GM12878 (cell line): ENCODE data around the gene DHPS. TPM values are rescaled to one million over a fixed set of nuclear protein-coding genes. Genes with fewer than 3 reads are reported as not detected.

Experiments
- ATF7 ChIP-seq: fragments of 450-650 bp; IDR thresholded peaks from 2 replicates; pipeline ENCODE4 v1.6.1; 2016; ENCODE audit warnings: low read depth, mild to moderate bottlenecking
- BACH1 ChIP-seq: fragments of 450-650 bp; IDR thresholded peaks from 2 replicates; pipeline ENCODE4 v1.6.1; 2017; ENCODE audit warnings: mild to moderate bottlenecking, borderline replicate concordance
- EP300 ChIP-seq, 2 experiments: fragments of 150-350 bp in 1 of 2; IDR thresholded peaks; 2 replicates each; pipeline ENCODE4 v1.6.1; 2011 to 2012; ENCODE audit warnings: low read depth in 2 of 2, low read length in 2 of 2, borderline replicate concordance in 1 of 2, improper control_type of control experiment in 1 of 2, inconsistent platforms in 1 of 2; ENCODE audit not compliant: control insufficient read depth in 1 of 2
- GATAD2B ChIP-seq: fragments of 450-650 bp; conservative IDR thresholded peaks from 2 replicates; pipeline ENCODE4 v1.6.1; 2017; ENCODE audit warnings: low read depth, mild to moderate bottlenecking, moderate library complexity
- KDM1A ChIP-seq: fragments of 200-600 bp; sonication (generic); IDR thresholded peaks from 2 replicates; pipeline ENCODE4 v1.6.1; 2016; ENCODE audit warnings: borderline replicate concordance
- NFYB ChIP-seq: IDR thresholded peaks from 2 replicates; pipeline ENCODE4 v1.6.1; 2011; ENCODE audit warnings: low read depth, mild to moderate bottlenecking, low read length, improper control_type of control experiment, moderate library complexity; ENCODE audit not compliant: insufficient read depth
- NR2F1 ChIP-seq: fragments of 450-650 bp; conservative IDR thresholded peaks from 2 replicates; pipeline ENCODE4 v1.6.1; 2017; ENCODE audit warnings: mild to moderate bottlenecking
- POU2F2 ChIP-seq: IDR thresholded peaks from 3 replicates; pipeline ENCODE4 v1.6.1; 2011; ENCODE audit warnings: low read depth, mild to moderate bottlenecking, low read length, borderline replicate concordance
- SMAD5 ChIP-seq: IDR thresholded peaks from 2 replicates; pipeline ENCODE4 v1.6.1; 2016; ENCODE audit warnings: antibody characterized with exemption, low read depth
- polyA plus RNA-seq, 11 experiments: library from polyadenylated mRNA; depleted of rRNA in 4 of 11; unstranded in 6 of 11; stranded (reverse) in 5 of 11; fragments of >200 nt; fragmentation: Nextera tagmentation in 4 of 11; fragmentation: Illumina TruSeq in 1 of 11; extraction: Ambion mirVana in 4 of 11; extraction: Trizol in 1 of 11; gene quantifications; 1 replicate in 1 of 11; 2 replicates in 10 of 11; pipeline versions ENCODE4 v1.2.1 to v1.2.3, GENCODE V29; 2011 to 2016; ENCODE audit warnings: inconsistent platforms in 2 of 11, missing spikeins in 2 of 11, low read depth in 1 of 11
- total RNA-seq, 4 experiments: library from RNA; depleted of rRNA in 3 of 4; stranded (reverse); fragments of >200 nt in 3 of 4; fragmentation: Illumina TruSeq in 1 of 4; extraction: Trizol in 1 of 4; gene quantifications; 2 replicates each; pipeline versions ENCODE4 v1.2.1 to v1.2.3, GENCODE V29; 2013 to 2021
- TF ChIP-seq, protein P1 (sequence below): fragments of 450-650 bp; IDR thresholded peaks from 2 replicates; pipeline ENCODE4 v1.6.1; 2018; ENCODE audit warnings: mild to moderate bottlenecking, low read depth, moderate library complexity; ENCODE audit not compliant: partially characterized antibody
- TF ChIP-seq, protein P2 (sequence below): fragments of 450-650 bp; IDR thresholded peaks from 2 replicates; pipeline ENCODE4 v1.6.1; 2017; ENCODE audit warnings: mild to moderate bottlenecking, moderate library complexity
- TF ChIP-seq, protein P3 (sequence below): fragments of 450-650 bp; formaldehyde crosslinking; IDR thresholded peaks from 2 replicates; pipeline ENCODE4 v1.4.0; 2020; ENCODE audit warnings: mild to moderate bottlenecking, moderate library complexity

The DHPS gene
- total and polyA plus RNA-seq, 10 of the 15 experiments (the other 5 are each of a cell fraction or from before 2014, with no cell fraction given) = 36.4 to 104 (median 83.4) TPM

DNA sequence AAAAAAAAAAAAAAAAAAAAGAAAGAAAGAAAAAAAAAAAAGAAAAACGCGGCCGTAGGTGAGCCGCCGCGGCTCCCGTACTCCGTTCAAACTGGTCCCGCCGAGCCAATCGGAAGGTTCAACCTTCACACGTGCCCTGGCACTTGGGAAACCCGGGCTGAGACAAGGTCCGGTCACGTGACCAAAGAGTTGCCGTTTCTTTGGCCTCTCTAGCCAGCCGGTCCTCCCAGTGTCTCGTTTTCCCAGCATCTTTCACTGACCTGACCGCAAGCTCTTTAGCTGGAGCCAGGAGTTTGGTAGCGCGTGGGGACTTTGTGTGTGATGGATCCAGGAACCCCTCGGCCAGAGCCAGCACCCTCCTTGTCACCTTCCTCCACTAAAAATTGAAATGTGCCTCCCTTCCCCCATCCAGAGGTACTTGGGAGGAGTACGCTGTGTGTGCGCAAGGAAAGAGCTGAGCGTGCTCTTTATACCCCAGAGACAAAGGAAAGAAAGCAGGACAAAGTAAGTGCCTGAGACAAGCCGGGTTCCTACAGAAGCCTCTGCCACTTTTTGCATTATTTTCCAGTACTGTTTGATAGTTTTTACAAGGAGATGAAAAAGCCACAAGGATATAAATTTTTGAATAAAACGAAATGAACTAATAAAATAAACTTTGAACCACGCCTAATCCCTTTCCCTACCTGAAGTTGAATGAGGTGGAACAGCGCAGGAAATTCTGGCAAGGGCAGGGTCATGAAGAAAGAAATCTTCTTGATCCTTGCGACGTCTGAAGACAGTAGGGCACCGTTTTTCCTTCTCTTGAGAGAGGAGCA is 41.1 kb upstream of the DHPS start (continued):
- TF ChIP-seq EP300 (IDR thresholded peaks at IDR 0.05; ENCODE audit: borderline replicate concordance in 1 of 2, control insufficient read depth in 1 of 2, low read depth in 2 of 2, low read length in 2 of 2) = peak; percentile 4 to 40; a peak in 1 of 4 replicates
- TF ChIP-seq NR2F1 = peak; percentile 60; the same call in 1 of the 2 replicates
- peak; percentile 51; the same call in 1 of the 2 replicates for TF ChIP-seq SMAD5
- peak; percentile 86 for TF ChIP-seq NFYB
- TF ChIP-seq, protein P1, sequence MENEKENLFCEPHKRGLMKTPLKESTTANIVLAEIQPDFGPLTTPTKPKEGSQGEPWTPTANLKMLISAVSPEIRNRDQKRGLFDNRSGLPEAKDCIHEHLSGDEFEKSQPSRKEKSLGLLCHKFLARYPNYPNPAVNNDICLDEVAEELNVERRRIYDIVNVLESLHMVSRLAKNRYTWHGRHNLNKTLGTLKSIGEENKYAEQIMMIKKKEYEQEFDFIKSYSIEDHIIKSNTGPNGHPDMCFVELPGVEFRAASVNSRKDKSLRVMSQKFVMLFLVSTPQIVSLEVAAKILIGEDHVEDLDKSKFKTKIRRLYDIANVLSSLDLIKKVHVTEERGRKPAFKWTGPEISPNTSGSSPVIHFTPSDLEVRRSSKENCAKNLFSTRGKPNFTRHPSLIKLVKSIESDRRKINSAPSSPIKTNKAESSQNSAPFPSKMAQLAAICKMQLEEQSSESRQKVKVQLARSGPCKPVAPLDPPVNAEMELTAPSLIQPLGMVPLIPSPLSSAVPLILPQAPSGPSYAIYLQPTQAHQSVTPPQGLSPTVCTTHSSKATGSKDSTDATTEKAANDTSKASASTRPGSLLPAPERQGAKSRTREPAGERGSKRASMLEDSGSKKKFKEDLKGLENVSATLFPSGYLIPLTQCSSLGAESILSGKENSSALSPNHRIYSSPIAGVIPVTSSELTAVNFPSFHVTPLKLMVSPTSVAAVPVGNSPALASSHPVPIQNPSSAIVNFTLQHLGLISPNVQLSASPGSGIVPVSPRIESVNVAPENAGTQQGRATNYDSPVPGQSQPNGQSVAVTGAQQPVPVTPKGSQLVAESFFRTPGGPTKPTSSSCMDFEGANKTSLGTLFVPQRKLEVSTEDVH = peak; percentile 56
- no peak; the same call in 1 of the 2 replicates for TF ChIP-seq GATAD2B
- TF ChIP-seq, protein P2, sequence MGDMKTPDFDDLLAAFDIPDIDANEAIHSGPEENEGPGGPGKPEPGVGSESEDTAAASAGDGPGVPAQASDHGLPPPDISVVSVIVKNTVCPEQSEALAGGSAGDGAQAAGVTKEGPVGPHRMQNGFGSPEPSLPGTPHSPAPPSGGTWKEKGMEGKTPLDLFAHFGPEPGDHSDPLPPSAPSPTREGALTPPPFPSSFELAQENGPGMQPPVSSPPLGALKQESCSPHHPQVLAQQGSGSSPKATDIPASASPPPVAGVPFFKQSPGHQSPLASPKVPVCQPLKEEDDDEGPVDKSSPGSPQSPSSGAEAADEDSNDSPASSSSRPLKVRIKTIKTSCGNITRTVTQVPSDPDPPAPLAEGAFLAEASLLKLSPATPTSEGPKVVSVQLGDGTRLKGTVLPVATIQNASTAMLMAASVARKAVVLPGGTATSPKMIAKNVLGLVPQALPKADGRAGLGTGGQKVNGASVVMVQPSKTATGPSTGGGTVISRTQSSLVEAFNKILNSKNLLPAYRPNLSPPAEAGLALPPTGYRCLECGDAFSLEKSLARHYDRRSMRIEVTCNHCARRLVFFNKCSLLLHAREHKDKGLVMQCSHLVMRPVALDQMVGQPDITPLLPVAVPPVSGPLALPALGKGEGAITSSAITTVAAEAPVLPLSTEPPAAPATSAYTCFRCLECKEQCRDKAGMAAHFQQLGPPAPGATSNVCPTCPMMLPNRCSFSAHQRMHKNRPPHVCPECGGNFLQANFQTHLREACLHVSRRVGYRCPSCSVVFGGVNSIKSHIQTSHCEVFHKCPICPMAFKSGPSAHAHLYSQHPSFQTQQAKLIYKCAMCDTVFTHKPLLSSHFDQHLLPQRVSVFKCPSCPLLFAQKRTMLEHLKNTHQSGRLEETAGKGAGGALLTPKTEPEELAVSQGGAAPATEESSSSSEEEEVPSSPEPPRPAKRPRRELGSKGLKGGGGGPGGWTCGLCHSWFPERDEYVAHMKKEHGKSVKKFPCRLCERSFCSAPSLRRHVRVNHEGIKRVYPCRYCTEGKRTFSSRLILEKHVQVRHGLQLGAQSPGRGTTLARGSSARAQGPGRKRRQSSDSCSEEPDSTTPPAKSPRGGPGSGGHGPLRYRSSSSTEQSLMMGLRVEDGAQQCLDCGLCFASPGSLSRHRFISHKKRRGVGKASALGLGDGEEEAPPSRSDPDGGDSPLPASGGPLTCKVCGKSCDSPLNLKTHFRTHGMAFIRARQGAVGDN = peak; percentile 23; the same call in 1 of the 2 replicates
- TF ChIP-seq POU2F2 = peak; percentile 58; the same call in 2 of the 3 replicates
- TF ChIP-seq BACH1 = peak; percentile 4; the same call in 1 of the 2 replicates
- peak; percentile 70; the same call in 1 of the 2 replicates for TF ChIP-seq ATF7
- no peak for TF ChIP-seq KDM1A
- TF ChIP-seq, protein P3, sequence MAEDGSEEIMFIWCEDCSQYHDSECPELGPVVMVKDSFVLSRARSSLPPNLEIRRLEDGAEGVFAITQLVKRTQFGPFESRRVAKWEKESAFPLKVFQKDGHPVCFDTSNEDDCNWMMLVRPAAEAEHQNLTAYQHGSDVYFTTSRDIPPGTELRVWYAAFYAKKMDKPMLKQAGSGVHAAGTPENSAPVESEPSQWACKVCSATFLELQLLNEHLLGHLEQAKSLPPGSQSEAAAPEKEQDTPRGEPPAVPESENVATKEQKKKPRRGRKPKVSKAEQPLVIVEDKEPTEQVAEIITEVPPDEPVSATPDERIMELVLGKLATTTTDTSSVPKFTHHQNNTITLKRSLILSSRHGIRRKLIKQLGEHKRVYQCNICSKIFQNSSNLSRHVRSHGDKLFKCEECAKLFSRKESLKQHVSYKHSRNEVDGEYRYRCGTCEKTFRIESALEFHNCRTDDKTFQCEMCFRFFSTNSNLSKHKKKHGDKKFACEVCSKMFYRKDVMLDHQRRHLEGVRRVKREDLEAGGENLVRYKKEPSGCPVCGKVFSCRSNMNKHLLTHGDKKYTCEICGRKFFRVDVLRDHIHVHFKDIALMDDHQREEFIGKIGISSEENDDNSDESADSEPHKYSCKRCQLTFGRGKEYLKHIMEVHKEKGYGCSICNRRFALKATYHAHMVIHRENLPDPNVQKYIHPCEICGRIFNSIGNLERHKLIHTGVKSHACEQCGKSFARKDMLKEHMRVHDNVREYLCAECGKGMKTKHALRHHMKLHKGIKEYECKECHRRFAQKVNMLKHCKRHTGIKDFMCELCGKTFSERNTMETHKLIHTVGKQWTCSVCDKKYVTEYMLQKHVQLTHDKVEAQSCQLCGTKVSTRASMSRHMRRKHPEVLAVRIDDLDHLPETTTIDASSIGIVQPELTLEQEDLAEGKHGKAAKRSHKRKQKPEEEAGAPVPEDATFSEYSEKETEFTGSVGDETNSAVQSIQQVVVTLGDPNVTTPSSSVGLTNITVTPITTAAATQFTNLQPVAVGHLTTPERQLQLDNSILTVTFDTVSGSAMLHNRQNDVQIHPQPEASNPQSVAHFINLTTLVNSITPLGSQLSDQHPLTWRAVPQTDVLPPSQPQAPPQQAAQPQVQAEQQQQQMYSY (CRISPR knock-in tag) = peak; percentile 92
